LNCaP clone FGC (cell line): Measurements from ENCODE around the gene ABLIM1.

Source experiments
- DNase-seq: peaks from one replicate; pipeline ENCODE4 v3.0.0-alpha.2; 2011; ENCODE audit warnings: low read depth
- H3K4me3 ChIP-seq: 2 replicates; pipeline ENCODE4 v1.5.1; 2011; ENCODE audit warnings: mild to moderate bottlenecking, low read depth, low read length, control low read depth
- TF ChIP-seq, protein P1 (sequence below): IDR thresholded peaks from 2 replicates; pipeline ENCODE4 v1.5.1; 2012; ENCODE audit warnings: mild to moderate bottlenecking; ENCODE audit not compliant: control insufficient read depth, insufficient read depth; ENCODE audit errors: extremely low read depth

The ABLIM1 gene

GRCh38 chr10:114491419-114491818 lies 166.7 kb downstream of the ABLIM1 start:
- DNase-seq, result no peak
- TF ChIP-seq, protein P1, sequence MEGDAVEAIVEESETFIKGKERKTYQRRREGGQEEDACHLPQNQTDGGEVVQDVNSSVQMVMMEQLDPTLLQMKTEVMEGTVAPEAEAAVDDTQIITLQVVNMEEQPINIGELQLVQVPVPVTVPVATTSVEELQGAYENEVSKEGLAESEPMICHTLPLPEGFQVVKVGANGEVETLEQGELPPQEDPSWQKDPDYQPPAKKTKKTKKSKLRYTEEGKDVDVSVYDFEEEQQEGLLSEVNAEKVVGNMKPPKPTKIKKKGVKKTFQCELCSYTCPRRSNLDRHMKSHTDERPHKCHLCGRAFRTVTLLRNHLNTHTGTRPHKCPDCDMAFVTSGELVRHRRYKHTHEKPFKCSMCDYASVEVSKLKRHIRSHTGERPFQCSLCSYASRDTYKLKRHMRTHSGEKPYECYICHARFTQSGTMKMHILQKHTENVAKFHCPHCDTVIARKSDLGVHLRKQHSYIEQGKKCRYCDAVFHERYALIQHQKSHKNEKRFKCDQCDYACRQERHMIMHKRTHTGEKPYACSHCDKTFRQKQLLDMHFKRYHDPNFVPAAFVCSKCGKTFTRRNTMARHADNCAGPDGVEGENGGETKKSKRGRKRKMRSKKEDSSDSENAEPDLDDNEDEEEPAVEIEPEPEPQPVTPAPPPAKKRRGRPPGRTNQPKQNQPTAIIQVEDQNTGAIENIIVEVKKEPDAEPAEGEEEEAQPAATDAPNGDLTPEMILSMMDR, result no peak
- no peak overlapping the region for H3K4me3 ChIP-seq

DNA sequence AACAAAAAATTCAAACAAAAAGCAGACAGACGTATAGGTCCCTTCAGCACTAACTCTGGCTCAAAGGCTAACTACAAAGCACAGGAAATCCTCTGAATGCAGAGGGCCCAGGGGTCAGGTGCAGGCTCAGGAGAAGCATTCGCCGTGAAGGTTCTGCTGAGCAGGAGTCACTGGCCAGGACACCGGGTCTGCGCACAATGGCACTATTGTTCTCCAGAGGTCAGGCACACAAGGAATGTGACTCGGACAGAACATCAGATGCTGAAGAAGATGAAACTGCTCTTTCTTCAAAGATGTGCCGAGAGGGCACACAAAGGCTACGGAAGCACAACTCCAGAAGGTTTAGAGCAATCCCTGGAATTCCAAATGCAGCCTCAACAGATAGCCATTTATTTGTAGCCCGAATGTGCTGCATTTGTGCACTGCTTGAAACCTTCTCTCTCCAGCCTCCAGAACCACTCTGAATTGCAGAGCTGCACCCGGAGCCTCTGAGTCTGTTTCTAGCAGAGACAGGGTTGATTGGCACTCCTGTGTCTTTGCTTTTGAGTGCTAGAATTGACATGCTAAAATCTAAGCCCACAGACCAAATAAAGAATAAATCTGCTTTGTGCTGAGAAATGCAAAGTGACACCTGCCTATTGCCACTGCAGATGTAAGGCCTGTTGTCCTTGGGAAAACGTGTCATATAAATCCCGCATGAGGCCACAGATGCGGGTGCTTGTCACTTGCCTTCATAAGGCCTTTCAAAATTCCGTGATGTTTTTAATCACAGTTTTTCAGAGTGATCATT lies 168.4 kb downstream of the ABLIM1 start:
- TF ChIP-seq, protein P1, result no peak
- no peak overlapping the region for H3K4me3 ChIP-seq
- no peak for DNase-seq

DNA sequence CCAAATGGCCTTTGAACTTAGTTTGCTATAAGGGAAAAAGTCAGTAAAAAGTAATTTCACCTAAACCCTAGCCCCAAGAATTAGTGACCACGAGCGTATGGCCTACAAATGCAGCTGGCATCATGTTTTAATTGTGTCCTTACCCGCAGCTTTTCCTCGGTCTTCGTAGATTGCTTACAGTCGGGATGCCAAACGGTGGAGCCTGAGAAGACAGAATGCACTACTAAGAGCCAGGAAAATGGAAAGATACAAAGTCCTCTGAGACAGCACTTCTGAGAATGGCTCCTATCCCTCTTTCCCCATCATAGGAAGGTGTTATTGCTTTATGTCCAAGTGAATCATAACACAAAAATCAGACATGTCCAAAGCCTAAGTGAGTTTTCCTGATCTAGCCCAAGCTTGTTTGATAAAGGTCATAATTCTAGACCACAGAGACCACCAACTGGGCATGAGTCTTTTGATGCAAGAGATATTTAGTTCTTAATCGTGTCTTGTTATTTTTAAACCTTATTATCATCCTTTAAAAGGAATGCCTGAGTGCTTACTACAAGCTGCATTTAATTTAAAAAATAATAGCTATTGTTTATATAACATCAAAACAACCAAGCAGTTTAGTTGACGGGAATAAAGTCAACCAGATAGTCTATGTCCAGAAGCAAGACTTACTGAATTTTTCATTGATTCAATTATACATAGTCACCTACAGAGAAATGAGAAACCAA lies 170.1 kb downstream of the ABLIM1 start:
- H3K4me3 ChIP-seq, result no peak overlapping the region
- no peak for DNase-seq

GRCh38 chr10:114486938-114487814 lies 170.9 kb downstream of the ABLIM1 start:
- DNase-seq, result no peak
- H3K4me3 ChIP-seq, result no peak overlapping the region
- TF ChIP-seq, protein P1, result peak; percentile 33

More for the DNA sequence above, 170.1 kb downstream of the ABLIM1 start:
- TF ChIP-seq, protein P1, result no peak

DNA sequence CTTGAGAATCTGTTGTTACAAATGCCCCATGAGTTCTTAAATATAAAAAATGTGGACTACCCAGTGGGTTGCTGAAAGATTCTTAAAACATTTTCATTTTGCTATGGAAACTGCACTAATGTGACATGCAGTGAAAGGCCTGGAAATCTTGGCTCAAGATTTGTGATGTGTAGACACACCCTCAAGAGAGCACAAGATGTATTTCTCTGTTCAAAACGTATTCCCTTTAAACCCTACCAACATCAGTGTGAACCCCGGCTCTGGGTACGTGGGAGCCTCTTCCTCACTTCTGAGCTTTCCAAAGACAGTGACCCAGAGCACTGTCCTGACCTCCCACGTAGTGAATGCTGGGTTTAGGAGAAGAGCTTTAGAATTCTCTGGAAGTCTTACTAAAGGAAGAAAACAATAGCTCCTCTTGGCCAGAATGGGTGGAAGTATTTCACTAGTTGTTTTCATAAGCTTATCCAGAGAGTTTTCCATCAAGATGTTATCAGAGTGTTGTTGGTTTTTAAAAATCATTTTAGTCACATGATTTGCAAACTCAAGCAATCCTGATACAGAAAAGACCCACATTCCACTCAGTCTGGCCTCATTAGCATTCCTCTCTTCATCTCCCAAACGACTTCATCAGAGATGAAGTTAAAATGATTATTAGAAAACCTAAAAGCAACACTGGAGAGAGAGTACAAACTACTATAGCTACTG lies 172.2 kb downstream of the ABLIM1 start:
- TF ChIP-seq, protein P1, result no peak
- no peak overlapping the region for H3K4me3 ChIP-seq
- DNase-seq, result no peak

GRCh38 chr10:114483575-114483974 lies 174.5 kb downstream of the ABLIM1 start:
- no peak for DNase-seq
- TF ChIP-seq, protein P1, result no peak
- no peak overlapping the region for H3K4me3 ChIP-seq
